HG03521 (cell line): Measurements from ENCODE around the gene DDAH1.

ENCODE experiments used
- ATAC-seq: cut with Tn5 transposase; IDR thresholded peaks from one replicate; pipeline ENCODE4 v1.9.1; 2021; ENCODE audit warnings: mild to moderate bottlenecking, moderate library complexity; ENCODE audit not compliant: unreplicated experiment

DDAH1 gene

GRCh38 chr1:85445906-85446305, 19.1 kb downstream of the DDAH1 start:
- ATAC-seq, result no peak

DNA sequence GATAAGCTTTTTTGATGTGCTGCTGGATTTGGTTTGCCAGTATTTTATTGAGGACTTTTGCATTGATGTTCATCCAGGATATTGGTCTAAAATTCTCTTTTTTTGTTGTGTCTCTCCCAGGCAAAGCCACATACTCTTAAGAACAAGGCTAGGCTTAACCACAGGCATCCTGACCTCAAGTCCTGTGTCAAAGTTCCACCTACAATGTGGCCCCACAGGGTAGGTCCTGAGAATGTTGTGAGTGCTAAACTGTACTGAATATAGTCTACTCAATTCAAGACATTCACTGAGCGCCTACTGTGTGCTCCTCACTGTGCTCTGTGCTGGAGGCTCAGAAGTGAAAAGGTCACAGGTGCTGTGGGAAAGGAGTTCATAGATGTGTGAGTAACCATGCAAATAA, 20.6 kb downstream of the DDAH1 start:
- no peak for ATAC-seq

DNA sequence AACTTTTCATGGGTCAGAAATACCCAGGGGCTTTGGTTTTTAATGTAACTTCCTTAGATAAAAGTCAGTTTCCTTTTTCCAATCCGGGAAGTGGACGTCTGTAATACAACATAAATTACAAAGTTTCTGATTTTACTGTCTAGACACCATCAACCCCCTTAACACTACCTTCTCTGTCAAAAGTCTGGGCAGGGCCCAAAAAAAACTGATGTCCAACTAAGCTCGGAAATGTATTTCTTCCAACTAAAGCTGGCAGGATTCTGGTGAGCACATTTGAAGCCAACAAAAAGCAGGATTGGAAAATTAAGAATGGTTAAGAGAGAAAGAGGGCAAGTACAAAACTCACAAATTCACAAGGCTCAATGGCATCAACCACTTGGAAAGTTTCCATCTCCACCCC, 24.3 kb downstream of the DDAH1 start:
- no peak for ATAC-seq

DNA sequence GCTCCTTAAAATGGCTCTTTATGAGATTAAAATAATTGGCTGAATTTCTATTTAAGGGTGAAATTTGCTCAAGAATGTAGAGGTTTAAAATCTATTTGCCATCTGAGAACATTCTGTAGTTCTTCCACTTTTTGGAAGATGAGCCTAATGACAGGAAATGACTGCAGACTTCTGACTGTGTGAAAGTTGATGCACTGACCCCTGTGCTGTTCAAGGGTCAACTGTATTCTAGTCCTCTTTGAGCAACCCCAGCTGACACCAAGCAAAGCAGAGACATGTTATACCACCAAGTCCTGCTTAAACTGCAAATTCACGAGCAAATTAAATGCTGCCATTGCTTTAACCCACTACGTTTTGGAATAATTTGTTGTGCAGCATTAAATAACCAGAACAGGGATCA, 26.6 kb downstream of the DDAH1 start:
- ATAC-seq, result no peak

- no peak for ATAC-seq
These were observed 27.8 kb downstream of the DDAH1 start for GRCh38 chr1:85437139-85437538.

GRCh38 chr1:85433096-85433495, 31.9 kb downstream of the DDAH1 start:
- no peak for ATAC-seq

GRCh38 chr1:85428471-85429089, 36.4 kb downstream of the DDAH1 start:
- ATAC-seq, result no peak

DNA sequence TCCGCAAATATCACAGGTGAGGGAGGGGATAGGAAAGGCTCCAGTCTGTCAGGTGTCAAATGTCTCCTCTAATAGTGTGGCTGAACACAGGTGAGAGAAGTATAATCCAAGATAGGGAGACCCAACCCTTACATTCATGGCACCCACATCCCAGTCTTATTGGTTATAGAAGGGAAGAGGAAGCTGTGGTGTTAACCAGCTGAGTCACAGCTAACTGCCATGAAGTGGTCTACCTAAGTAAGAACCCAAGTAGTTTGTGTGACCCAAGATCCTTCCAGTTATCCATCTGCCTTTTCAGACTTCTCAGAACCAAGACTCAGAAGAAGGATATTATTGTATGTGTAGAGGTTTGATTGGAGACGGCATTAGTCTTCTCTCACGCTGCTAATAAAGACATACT, 37.1 kb downstream of the DDAH1 start:
- no peak for ATAC-seq

DNA sequence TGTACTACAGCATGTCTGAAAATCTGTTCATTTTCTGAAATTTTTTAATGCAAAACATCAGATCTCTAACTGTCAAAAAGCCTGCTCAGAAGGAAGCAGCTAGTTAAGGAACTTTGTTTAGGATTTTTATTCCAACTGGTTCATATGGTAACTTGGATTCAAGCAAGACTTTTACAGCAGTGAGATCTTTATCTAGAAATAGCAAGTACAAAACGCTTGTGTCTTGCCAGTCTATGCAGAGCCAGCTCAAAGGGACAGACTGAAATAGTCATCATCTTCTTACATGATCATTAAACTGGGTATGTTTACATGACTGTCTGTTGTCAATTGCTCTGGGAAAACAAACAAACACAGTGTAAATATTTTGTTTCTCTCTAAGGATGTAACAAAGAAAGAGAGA, 37.6 kb downstream of the DDAH1 start:
- no peak for ATAC-seq

DNA sequence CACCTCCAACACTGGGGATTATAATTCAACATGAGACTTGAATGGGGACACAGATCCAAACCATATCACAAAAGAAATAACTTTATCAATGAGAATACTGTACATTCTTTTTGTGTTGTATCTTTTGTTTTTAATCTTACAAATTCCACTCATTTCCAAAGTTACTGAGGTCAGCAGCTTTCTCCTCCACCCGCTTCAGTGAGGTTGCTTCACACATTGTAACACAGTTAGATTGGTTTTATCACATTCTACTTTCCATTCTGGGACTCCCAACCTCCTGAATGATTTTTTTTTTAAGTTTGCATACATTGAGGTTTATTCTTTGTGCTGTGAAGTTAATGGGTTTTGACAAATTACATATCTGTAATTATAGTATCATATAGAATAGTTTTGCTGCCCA, 43.8 kb downstream of the DDAH1 start:
- no peak for ATAC-seq

DNA sequence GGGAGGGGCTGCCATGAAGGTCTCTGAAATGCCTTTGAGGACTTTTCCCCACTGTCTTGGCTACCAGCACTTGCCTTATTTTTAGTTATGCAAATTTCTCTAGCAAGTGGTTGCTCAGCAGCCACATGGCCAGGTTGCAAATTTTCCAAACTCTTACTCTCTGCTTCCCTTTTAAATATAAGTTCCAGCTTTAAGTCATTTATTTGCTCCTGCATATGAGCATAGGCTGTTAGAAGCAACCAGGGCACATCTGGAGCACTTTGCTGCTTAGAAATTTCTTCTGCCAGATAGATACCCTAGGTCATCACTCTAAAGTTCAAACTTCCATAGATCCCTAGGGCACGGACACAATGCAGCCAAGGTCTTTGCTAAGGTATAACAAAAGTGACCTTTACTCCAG, 44.8 kb downstream of the DDAH1 start:
- no peak for ATAC-seq

DNA sequence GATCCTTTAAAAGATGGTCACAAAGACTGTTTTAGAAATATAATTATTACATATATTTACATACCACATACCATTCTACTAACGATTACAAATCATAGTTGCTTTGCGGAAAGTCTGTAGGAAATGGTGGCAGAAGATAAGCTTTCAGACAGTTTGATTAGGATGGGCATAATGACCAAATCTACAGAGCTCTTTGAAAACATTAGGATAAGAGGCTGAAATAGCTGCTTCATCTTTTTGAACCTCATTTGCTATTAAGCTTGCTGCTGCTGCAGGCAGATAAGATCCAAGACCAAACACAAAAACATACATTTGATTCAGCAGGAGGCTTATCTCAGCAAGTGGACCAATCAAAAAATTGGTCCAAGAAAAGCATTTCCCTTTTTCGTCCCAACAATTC, 47.1 kb downstream of the DDAH1 start:
- ATAC-seq, result no peak

- no peak for ATAC-seq
These were observed 47.9 kb downstream of the DDAH1 start for GRCh38 chr1:85417017-85417416.

DNA sequence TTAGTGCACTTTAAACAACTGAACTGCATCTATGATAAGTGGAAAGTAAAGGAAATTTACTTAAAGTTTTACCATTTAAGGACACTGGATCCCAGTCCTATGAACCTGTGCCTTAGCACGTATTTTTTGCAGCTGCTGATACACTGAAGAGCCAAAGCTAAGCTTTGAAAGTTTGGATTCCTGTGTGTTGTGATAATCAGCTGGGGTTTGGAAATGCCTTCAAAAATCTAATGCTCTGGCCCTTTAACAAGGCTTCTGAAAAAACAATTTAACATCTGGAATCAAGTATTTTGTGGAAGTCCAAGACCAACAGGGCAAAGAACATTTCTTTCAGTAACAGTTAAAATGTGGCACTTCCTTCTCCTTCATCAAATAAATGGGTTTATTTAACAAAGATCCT, 51.8 kb downstream of the DDAH1 start:
- no peak for ATAC-seq

GRCh38 chr1:85411567-85412305, 53.2 kb downstream of the DDAH1 start:
- ATAC-seq, result no peak

- no peak for ATAC-seq
These were observed 55.4 kb downstream of the DDAH1 start for GRCh38 chr1:85409516-85409915.

DNA sequence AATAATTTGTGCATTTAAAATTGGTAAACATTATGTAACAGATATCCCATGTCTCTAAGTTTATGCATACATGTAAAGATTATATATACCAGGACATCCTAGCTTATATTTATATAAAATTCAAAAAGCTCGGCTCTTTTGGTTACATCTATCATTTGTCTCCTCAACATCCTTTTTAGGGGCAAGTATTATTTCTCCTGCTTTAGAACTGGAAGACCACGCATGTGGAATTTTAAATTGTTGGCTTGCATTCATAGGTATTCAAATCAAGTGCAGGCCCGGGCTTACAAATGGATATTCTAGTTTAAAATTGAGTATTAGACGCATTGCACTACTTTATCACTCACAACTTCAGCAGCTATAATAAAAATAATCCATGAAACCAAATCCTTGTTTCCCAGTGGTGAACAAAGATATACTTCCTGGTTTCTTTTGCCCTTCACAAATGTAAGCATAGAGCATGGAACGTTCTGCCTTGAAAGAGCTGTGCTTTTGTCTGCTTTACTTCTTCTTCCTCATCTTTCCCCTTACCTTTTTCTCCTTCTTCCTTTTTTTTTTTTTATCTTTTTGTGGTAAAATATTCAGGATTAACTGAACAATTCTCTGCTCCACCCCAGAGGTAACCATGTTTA, 57.1 kb downstream of the DDAH1 start:
- ATAC-seq, result no peak

DNA sequence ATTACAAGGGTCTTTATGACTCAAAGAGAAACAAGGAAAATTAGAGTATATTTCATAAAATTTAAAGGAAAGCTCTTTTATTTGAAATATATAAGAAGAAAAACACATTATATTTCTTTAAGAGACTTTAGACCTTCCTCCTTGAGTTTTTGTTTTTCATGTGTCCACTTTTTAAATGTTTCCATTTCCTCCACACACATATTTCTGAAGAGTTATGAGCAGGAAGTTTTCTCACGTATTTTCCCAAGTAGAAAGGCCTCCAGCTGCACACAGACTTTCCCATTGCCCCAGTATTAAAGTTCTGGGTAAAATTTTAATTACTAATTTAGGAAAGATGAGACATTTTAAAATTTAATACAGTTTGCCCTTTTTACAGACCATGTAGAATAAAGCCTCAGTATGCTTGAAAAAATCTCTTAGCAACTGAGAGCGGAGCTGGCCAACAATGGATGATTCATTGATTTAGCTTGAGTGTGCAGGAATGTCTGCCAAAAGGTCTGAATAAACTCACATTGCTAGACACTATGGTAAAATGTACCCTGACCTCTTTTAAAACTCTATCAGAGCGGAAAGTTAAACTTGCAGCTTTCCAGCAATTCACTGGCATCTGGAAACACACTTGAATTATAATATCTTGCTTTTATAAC, 57.9 kb downstream of the DDAH1 start:
- no peak for ATAC-seq

DNA sequence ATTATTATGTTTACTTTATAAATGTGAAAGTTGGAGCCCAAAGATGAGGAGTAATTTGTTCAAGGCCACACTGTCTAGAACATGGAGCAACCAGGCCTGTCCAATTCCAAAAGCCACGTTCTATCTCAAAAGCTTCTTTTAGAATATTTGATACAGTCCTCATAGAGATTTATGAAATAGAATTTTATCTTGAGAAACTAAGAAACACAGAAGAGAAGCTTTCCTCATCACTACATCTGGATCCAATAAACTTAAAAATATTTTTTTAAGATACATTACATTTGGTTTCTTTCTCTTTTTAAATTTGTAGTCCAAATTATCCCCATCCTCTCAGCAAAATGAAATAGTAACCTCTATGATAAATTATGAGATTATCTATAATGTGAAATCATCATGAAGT, 58.9 kb downstream of the DDAH1 start:
- no peak for ATAC-seq

DNA sequence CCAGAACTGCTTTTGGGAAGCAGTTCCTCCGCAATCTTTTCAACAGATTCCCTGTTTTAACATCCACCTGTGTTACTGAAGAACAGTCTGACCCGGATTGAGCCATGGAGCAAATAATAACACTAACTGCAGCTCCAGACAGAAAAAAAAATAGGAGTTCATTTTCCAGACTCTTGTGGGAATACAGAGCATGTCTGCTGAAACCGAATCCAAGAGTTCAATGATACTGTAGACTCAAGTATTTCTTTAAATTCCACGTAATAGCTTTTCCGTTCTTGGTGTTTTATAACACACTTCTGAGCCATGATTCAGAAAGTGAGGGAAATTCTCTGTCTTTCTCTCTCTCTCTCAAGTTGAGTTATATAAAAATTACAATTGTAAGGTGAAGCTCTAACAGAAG, 60.6 kb downstream of the DDAH1 start:
- ATAC-seq, result no peak

GRCh38 chr1:85398391-85399064, 66.4 kb downstream of the DDAH1 start:
- ATAC-seq, result no peak
